Measurements from ENCODE around the gene PTPN13.

PTPN13 gene, protein sequence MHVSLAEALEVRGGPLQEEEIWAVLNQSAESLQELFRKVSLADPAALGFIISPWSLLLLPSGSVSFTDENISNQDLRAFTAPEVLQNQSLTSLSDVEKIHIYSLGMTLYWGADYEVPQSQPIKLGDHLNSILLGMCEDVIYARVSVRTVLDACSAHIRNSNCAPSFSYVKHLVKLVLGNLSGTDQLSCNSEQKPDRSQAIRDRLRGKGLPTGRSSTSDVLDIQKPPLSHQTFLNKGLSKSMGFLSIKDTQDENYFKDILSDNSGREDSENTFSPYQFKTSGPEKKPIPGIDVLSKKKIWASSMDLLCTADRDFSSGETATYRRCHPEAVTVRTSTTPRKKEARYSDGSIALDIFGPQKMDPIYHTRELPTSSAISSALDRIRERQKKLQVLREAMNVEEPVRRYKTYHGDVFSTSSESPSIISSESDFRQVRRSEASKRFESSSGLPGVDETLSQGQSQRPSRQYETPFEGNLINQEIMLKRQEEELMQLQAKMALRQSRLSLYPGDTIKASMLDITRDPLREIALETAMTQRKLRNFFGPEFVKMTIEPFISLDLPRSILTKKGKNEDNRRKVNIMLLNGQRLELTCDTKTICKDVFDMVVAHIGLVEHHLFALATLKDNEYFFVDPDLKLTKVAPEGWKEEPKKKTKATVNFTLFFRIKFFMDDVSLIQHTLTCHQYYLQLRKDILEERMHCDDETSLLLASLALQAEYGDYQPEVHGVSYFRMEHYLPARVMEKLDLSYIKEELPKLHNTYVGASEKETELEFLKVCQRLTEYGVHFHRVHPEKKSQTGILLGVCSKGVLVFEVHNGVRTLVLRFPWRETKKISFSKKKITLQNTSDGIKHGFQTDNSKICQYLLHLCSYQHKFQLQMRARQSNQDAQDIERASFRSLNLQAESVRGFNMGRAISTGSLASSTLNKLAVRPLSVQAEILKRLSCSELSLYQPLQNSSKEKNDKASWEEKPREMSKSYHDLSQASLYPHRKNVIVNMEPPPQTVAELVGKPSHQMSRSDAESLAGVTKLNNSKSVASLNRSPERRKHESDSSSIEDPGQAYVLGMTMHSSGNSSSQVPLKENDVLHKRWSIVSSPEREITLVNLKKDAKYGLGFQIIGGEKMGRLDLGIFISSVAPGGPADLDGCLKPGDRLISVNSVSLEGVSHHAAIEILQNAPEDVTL (N-terminal part only)

DNA sequence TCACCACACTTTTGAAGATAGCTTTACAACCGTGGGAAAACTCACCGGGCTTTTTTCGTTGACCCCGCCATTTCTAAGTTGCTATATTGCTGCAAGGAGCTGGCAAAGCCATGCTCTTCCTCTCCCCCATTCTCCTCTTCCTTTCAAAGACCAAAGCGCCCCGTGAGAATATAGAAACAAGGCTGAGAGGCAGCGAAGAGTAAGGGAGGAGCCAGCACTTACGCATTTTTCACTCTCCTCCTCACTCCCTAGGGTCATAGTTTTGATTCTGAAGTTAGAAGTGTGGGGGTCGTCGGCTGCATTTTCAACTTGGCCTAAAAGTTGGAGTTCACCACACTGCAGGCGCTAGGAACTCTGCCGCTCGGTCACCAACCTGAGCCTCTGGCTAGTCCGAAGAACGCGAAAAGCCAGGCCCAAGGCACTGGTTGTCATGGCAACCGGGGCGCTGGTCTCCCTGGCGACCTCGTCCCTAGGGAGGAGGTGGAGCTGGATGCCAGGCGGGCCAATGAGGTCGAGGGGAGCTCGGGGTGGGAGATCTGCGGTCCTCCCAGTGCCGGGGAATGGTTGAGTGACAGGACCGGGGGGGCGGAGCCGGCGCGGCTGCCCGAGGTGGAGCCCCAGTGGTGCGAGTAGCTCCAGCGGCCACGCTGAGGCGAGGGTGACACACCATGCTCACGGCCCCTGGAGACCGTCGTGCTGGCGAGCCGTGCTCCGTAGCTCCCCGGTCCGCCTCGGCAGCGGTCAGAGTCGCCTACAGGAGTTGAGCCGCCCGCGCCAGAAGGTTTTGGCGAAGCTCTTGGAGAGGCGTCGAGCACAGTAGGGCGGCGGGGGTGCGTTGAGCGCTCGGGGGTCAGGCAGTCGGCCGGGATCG, at the start of gene PTPN13:
Gene PTPN13, plus strand, starts transcription at position 628 of the 871 bp plus-strand sequence. CDS start 40,942 bp downstream, outside the sequence.
- no peaks in the 10 kb centered on the region for H3K79me2 ChIP-seq (ENCODE audit: insufficient read depth, low read length)
- no peaks in the 10 kb centered on the region for H3K4me1 ChIP-seq (ENCODE audit: insufficient read depth, low read length, poor library complexity, severe bottlenecking)
- H3K9ac ChIP-seq (ENCODE audit: low read depth, low read length, poor library complexity, severe bottlenecking) = no peak within 1 kb of the TSS
- H3K27me3 ChIP-seq (ENCODE audit: insufficient read depth, low read length, poor library complexity, severe bottlenecking) = no peaks in the 10 kb centered on the region
- H3K4me2 ChIP-seq (ENCODE audit: low read depth, low read length, poor library complexity, severe bottlenecking) = no peak within 1 kb of the TSS
- no peaks in the 10 kb centered on the region for H3K9me2 ChIP-seq (replicated peaks; ENCODE audit: low read depth, low read length)
- no peaks in the 10 kb centered on the region for H3K9me3 ChIP-seq (ENCODE audit: insufficient read depth, low read depth, low read length)
- no peak within 1 kb of the TSS for H2AFZ ChIP-seq (ENCODE audit: low read length)
- TF ChIP-seq EZH2phosphoT487 (IDR thresholded peaks at IDR 0.05; ENCODE audit: borderline replicate concordance) = no peak
- TF ChIP-seq, protein P1, sequence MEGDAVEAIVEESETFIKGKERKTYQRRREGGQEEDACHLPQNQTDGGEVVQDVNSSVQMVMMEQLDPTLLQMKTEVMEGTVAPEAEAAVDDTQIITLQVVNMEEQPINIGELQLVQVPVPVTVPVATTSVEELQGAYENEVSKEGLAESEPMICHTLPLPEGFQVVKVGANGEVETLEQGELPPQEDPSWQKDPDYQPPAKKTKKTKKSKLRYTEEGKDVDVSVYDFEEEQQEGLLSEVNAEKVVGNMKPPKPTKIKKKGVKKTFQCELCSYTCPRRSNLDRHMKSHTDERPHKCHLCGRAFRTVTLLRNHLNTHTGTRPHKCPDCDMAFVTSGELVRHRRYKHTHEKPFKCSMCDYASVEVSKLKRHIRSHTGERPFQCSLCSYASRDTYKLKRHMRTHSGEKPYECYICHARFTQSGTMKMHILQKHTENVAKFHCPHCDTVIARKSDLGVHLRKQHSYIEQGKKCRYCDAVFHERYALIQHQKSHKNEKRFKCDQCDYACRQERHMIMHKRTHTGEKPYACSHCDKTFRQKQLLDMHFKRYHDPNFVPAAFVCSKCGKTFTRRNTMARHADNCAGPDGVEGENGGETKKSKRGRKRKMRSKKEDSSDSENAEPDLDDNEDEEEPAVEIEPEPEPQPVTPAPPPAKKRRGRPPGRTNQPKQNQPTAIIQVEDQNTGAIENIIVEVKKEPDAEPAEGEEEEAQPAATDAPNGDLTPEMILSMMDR (conservative IDR thresholded peaks at IDR 0.05; ENCODE audit: low read length) = no peak
- H3K4me3 ChIP-seq (ENCODE audit: low read length, poor library complexity, severe bottlenecking) = no peak within 1 kb of the TSS
- no peaks in the 10 kb centered on the region for H3K36me3 ChIP-seq (ENCODE audit: insufficient read depth, low read length)
- H4K20me1 ChIP-seq (ENCODE audit: insufficient read depth, low read length, poor library complexity, severe bottlenecking) = no peaks in the 10 kb centered on the region
- H3F3A ChIP-seq (ENCODE audit: low read depth) = no peaks in the 10 kb centered on the region

GRCh38 chr4:86547140-86547539, 47.0 kb upstream of the PTPN13 start:
- H2AFZ ChIP-seq (ENCODE audit: low read length) = no peak overlapping the region
- H3F3A ChIP-seq (ENCODE audit: low read depth) = no peaks in the 10 kb centered on the region
- no peak for TF ChIP-seq EZH2phosphoT487 (IDR thresholded peaks at IDR 0.05; ENCODE audit: borderline replicate concordance)
- TF ChIP-seq, protein P1 (conservative IDR thresholded peaks at IDR 0.05; ENCODE audit: low read length) = no peak
- no peak overlapping the region for H3K4me3 ChIP-seq (ENCODE audit: low read length, poor library complexity, severe bottlenecking)
- no peaks in the 10 kb centered on the region for H4K20me1 ChIP-seq (ENCODE audit: insufficient read depth, low read length, poor library complexity, severe bottlenecking)
- no peaks in the 10 kb centered on the region for H3K4me1 ChIP-seq (ENCODE audit: insufficient read depth, low read length, poor library complexity, severe bottlenecking)
- no peaks in the 10 kb centered on the region for H3K36me3 ChIP-seq (ENCODE audit: insufficient read depth, low read length)
- no peaks in the 10 kb centered on the region for H3K9me2 ChIP-seq (replicated peaks; ENCODE audit: low read depth, low read length)
- H3K27me3 ChIP-seq (ENCODE audit: insufficient read depth, low read length, poor library complexity, severe bottlenecking) = no peaks in the 10 kb centered on the region
- H3K79me2 ChIP-seq (ENCODE audit: insufficient read depth, low read length) = no peaks in the 10 kb centered on the region
- no peak overlapping the region for H3K9ac ChIP-seq (ENCODE audit: low read depth, low read length, poor library complexity, severe bottlenecking)
- no peaks in the 10 kb centered on the region for H3K9me3 ChIP-seq (ENCODE audit: insufficient read depth, low read depth, low read length)
- no peak overlapping the region for H3K4me2 ChIP-seq (ENCODE audit: low read depth, low read length, poor library complexity, severe bottlenecking)

Measured in Loucy (cell line).